T-helper 2 cell treated with Interferon-gamma antibody and Interleukin-4, amounts not matched to agents 5 μg/mL and 100 μg/mL, for 36 hours (primary cell): ENCODE results near the gene STIM1.

Experiments
- DNase-seq: peaks from one replicate; pipeline ENCODE4 v3.0.0; 2021; ENCODE audit warnings: low spot score
- H3K27ac Mint-ChIP-seq: one replicate; pipeline ENCODE4 v1.8.0; 2021; ENCODE audit warnings: mild to moderate bottlenecking, mixed read lengths
- H3K27me3 Mint-ChIP-seq: one replicate; pipeline ENCODE4 v1.8.0; 2021; ENCODE audit warnings: low read depth, mixed read lengths
- H3K36me3 Mint-ChIP-seq: one replicate; pipeline ENCODE4 v1.8.0; 2021; ENCODE audit warnings: low read depth, mixed read lengths
- H3K4me1 Mint-ChIP-seq: one replicate; pipeline ENCODE4 v1.8.0; 2021; ENCODE audit warnings: low read depth, mixed read lengths
- H3K4me3 Mint-ChIP-seq: one replicate; pipeline ENCODE4 v1.8.0; 2022; ENCODE audit warnings: mild to moderate bottlenecking, moderate library complexity, mixed read lengths
- H3K9me3 Mint-ChIP-seq: one replicate; pipeline ENCODE4 v1.8.0; 2021; ENCODE audit warnings: mixed read lengths

Gene STIM1

DNA sequence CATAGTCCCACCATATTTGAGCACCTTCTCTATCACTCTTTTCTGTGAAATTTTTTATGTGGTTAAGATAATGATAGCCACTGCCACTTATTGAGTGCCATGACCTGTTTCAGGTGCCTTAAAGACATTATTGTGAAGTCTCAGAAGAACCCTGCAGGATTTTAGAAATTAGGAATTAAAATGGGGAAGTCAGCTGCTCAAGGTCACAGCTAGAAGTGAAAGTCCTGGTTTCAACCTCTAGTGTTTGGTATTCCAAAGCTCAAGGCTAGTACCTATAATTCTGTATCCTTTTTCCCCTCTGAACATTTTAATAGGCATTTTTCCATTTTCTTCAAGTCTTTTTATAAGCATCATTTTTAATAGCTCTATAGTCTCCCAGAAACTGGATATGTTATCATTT lies 230.1 kb downstream of the STIM1 start:
- no peaks in the 10 kb centered on the region for H3K9me3 Mint-ChIP-seq
- peaks cover 24% of the 10 kb centered on the region for H3K4me1 Mint-ChIP-seq
- H3K4me3 Mint-ChIP-seq: no peak overlapping the region
- no peaks in the 10 kb centered on the region for H3K27me3 Mint-ChIP-seq
- no peak overlapping the region for H3K27ac Mint-ChIP-seq
- no peak for DNase-seq
- H3K36me3 Mint-ChIP-seq: peaks cover 58% of the 10 kb centered on the region

DNA sequence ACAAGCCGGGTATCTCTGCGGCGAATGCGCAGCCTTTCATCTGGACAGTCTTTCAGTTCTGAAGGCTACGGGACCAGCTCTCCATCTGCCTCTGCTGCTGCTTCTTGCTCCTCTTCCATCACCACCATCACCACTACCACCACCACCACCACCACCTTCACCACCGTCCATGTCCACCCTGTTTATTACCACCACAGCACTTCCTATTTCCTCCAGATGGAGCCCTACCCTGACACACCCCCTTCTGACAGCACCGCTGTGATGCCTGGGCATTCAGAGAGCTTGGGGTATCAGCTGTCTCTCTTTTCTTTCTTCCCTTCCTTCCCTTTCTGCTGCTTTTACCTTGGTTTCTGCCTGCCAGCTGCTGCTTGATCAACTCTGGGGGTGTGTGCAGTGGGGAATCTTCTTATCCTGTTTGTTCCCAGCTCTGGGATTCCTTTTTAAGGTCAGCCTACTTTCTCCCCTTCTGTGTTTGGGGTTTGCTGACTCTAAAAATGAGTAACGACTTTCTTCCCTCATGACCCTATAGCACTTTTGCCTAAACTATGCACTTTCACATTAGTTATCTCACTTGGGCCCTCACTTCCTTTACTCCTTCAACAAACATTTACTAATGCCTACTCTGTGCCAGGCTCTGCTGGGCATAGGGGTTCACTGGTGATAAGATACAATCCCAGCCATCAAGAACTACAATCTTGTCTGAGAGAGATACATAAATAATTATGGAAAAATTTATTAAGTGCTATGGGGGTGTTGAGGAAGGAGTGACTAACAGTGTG lies 231.3 kb downstream of the STIM1 start:
- H3K4me1 Mint-ChIP-seq: peaks cover 35% of the 10 kb centered on the region
- no peaks in the 10 kb centered on the region for H3K27me3 Mint-ChIP-seq
- no peaks in the 10 kb centered on the region for H3K9me3 Mint-ChIP-seq
- H3K27ac Mint-ChIP-seq: peak overlapping the region; percentile 56
- peaks cover 64% of the 10 kb centered on the region for H3K36me3 Mint-ChIP-seq
- DNase-seq: no peak
- H3K4me3 Mint-ChIP-seq: no peak overlapping the region

DNA sequence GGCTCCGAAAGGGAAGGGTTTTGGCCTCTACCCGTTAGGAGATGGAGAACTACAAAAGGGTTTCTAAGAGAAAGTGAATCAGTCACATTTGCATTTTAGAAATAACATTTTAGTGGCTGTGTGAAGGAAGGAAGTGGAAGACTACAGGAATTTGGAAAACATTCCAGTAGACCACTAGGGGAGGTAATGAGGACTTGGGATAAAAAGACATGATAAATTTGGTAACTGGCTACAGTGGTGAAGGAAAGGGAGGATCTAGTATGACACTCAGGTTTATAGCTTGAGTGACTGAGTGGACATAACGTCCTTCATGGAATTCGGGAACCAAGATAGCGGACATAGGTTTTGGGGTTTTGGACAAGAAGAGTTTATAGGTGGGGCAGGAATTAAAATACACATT lies 232.1 kb downstream of the STIM1 start:
- Mint-ChIP-seq H3K4me3 (no peak overlapping the region), H3K9me3 (no peaks in the 10 kb centered on the region), H3K36me3 (peaks cover 70% of the 10 kb centered on the region)

DNA sequence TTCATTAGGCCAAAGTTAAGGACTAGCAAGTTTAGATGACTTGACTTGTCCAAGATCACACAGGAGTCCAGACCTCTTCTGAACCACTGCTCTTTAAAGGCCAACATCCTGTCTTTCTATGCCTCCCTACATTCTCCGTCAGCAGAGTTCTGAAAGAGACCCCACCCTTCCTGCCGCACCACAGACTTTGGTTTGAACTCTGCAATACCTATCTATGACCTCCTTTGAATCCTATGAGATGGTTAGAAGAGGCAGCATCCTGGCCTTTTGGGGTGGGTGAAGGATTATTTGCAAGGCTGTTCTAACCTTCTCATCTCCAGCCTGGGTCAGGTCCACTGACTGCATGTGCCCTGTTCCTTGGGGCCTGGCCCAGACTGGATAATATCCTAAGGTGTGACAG lies 234.8 kb downstream of the STIM1 start:
- H3K9me3 Mint-ChIP-seq: no peaks in the 10 kb centered on the region
- peak overlapping the region; percentile 97 for H3K27ac Mint-ChIP-seq
- peaks cover 64% of the 10 kb centered on the region for H3K36me3 Mint-ChIP-seq
- H3K27me3 Mint-ChIP-seq: no peaks in the 10 kb centered on the region
- H3K4me3 Mint-ChIP-seq: peak overlapping the region; percentile 85
- DNase-seq: no peak
- peaks cover 56% of the 10 kb centered on the region for H3K4me1 Mint-ChIP-seq

More for the DNA sequence above, 232.1 kb downstream of the STIM1 start:
- Mint-ChIP-seq H3K27me3 (no peaks in the 10 kb centered on the region), H3K4me1 (peaks cover 43% of the 10 kb centered on the region), H3K27ac (peak overlapping the region; percentile 56)
- DNase-seq: no peak

DNA sequence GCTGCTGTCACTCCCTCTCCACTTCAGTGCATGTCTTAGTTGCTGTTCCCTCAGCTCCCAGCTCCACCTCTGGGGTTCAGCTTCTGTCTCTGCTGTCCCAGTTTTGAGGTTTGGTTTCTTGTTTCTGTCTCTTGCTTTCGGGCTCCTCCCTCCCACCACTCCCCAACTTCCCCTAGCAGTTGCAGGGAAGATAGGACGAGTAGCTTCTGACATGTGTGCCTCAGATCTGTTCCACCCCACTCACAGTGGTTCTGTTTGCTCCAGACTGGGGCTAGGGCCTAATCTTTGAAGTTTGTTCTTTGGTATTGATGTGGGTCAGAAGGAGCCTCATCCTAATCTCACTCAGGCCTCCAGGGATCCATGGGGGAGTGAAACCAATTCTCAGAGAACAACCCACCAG lies 236.6 kb downstream of the STIM1 start:
- Mint-ChIP-seq H3K4me1 (peaks cover 64% of the 10 kb centered on the region), H3K36me3 (peaks cover 61% of the 10 kb centered on the region), H3K27ac (peak overlapping the region; percentile 97), H3K9me3 (no peaks in the 10 kb centered on the region), H3K27me3 (no peaks in the 10 kb centered on the region), H3K4me3 (peak overlapping the region; percentile 82)
- DNase-seq: peak; percentile 20

DNA sequence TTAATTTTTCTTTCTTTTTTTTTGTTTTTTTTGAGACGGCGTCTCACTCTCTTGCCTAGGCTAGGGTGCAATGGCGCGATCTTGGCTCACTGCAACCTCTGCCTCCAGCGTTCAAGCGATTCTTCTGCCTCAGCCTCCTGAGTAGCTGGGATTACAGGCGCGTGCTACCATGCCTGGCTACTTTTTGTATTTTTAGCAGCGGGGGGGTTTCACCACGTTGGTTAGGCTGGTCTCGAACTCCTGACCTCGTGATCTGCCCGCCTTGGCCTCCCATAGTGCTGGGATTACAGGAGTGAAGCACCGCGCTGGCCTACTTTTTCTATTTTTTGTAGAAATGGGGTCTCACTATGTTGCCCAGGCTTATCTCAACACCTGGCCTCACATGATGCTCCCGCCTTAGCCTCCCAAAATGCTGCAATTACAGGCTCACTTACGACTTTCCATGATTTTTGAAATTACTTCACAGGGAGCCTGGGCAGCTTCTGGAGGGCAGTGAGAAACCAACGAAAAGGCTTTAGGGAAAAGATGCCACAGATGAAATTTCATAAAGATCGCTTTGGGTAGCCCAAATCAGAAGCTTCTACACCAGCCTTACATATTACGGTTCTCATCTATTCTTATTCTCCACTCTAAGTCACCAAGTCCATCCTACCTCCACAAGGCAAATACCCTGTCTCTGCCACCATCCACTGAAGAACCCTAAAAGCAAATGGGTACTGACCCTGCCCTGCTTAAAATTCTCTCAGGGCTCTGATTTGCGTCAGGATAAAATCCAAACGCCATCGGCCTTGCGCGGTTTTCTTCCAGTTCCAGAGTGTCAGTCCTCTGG lies 238.3 kb downstream of the STIM1 start:
- Mint-ChIP-seq H3K27me3 (no peaks in the 10 kb centered on the region), H3K4me1 (peaks cover 72% of the 10 kb centered on the region), H3K36me3 (peaks cover 56% of the 10 kb centered on the region), H3K27ac (peak overlapping the region; percentile 96), H3K4me3 (peak overlapping the region; percentile 92), H3K9me3 (no peaks in the 10 kb centered on the region)
- no peak for DNase-seq

DNA sequence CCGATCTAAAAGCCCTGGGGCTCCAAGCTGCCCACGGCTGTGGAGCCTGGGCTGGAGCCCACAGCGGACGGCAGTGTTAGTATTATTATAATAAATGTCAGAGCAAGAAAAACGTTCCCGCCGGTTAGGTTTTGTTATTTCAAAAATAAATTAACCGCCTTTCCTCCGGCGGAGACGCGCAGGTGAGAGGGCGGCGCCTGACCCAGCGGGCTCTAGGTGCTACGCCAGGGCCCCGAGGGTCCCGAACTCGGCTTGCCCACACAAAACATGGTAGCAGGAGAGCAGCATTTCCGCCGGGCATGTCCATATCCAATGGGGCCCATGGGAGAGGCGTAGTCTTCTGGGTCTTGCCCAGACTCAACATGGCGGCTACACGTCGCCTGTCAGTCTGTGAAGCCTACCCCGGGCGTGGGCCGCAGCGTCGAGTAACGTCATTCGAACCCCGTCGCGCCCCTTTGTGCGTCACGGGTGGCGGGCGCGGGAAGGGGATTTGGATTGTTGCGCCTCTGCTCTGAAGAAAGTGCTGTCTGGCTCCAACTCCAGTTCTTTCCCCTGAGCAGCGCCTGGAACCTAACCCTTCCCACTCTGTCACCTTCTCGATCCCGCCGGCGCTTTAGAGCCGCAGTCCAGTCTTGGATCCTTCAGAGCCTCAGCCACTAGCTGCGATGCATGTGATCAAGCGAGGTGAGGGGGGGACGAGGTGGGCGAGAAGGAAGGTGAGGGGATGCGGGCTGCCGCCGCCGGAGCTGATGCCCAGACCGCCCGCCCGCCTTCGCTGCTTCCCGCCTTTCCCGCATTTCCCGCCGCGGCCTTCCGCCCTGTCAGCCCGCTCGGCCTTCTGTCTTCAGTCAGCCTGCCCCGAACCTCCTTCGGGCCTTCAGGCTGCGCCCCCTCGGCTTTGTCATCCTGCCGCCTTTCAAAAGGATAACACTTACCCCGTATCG lies 239.2 kb downstream of the STIM1 start, which contains the start of gene RRM1:
Gene RRM1, plus strand, starts transcription at position 452 of the 944 bp plus-strand sequence. Its CDS starts 214 bp downstream, at position 666.
- Mint-ChIP-seq H3K4me3 (peak within 1 kb of the TSS; percentile 92), H3K27ac (peak within 1 kb of the TSS; percentile 96), H3K36me3 (peaks cover 59% of the 10 kb centered on the region), H3K4me1 (peaks cover 71% of the 10 kb centered on the region), H3K27me3 (no peaks in the 10 kb centered on the region), H3K9me3 (no peaks in the 10 kb centered on the region)
- DNase-seq: peak; percentile 95

DNA sequence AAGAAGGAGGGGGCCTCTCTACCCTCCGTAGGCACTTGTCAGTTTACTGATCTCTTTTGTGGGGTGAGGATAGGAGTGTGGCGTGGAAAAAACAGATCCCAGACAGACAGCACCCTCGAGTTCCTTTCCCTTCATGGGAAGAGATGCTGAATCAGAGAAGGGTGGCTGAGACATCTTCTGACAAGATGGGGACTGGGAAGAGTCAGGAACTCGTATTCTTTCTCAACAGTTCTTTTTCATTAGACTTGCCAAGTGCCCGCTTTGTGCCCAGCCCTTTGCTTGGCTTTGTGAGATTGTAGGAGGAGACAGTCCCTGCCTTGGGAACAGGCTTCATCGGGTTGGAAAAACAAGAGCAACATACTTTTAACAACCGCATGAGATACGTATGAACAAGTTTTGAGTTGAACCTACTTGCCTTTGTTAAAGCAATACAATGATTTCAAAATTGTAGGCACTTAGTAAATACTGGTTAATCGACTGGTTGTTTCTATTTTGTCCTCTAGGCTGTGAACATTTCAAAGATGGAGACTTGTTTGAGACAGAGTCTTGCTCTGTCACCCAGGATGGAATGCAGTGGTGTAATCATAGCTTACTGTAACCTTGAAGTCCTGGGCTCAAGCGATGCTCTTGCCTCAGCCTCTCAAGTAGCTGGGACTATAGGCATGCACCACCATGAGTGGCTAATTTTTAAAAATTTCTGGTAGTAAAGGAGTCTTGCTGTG lies 240.2 kb downstream of the STIM1 start:
- no peaks in the 10 kb centered on the region for H3K9me3 Mint-ChIP-seq
- peaks cover 54% of the 10 kb centered on the region for H3K36me3 Mint-ChIP-seq
- peak overlapping the region; percentile 96 for H3K27ac Mint-ChIP-seq
- no peak for DNase-seq
- no peaks in the 10 kb centered on the region for H3K27me3 Mint-ChIP-seq
- H3K4me3 Mint-ChIP-seq: peak overlapping the region; percentile 92
- peaks cover 68% of the 10 kb centered on the region for H3K4me1 Mint-ChIP-seq

DNA sequence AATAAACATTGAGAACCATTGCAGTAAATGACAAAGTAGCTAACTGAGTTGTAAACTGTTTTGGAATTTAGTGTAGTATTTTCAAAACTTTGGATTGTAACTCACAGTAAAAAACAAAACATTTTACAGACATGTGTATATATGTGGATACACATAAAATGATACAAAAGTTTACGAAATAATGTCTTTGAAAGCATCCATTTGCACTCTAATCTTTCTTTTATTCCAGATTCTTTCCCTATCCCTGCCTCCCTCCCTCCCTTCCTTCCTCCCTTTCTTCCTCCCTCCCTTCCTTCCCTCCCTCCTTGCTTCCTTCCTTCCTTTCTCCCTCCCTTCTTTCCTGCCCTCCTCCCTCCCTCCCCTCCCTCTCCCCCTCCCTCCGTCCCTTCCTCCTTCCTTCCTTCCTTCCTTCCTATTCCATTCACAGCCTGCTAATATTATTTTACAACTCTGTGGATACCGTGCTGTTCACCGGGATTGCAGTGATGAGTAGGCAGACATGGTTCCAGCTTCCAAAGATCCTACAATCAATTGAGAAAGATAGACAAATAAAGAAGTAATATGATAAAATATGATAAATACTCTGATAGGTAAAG lies 242.7 kb downstream of the STIM1 start:
- H3K27me3 Mint-ChIP-seq: no peaks in the 10 kb centered on the region

DNA sequence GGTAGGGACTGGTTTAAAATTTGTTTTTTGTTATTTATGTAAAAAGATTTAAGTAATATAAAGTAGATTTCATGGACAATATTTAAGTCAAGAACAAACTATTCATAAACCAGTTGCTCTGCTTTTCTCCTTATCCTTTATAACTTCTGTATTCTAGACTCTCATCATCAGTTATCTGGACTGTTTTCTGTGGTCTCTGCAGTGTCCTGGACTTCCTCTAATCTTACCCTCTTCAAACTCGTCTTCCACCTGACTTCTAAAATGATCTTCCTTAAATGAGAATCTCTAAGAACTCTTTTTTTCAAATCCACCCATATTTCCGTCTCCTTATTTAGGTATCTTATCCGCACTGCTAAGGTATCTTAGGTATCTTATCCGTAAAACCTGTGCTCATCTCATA lies 247.2 kb downstream of the STIM1 start:
- no peaks in the 10 kb centered on the region for H3K9me3 Mint-ChIP-seq
- no peaks in the 10 kb centered on the region for H3K27me3 Mint-ChIP-seq
- no peak for DNase-seq
- H3K27ac Mint-ChIP-seq: peak overlapping the region; percentile 53
- H3K4me1 Mint-ChIP-seq: peaks cover 42% of the 10 kb centered on the region
- no peak overlapping the region for H3K4me3 Mint-ChIP-seq
- H3K36me3 Mint-ChIP-seq: peaks cover 56% of the 10 kb centered on the region

More for the DNA sequence above, 242.7 kb downstream of the STIM1 start:
- Mint-ChIP-seq H3K9me3 (no peaks in the 10 kb centered on the region), H3K4me3 (no peak overlapping the region), H3K36me3 (peaks cover 54% of the 10 kb centered on the region), H3K27ac (peak overlapping the region; percentile 58), H3K4me1 (peaks cover 55% of the 10 kb centered on the region)
- DNase-seq: no peak

DNA sequence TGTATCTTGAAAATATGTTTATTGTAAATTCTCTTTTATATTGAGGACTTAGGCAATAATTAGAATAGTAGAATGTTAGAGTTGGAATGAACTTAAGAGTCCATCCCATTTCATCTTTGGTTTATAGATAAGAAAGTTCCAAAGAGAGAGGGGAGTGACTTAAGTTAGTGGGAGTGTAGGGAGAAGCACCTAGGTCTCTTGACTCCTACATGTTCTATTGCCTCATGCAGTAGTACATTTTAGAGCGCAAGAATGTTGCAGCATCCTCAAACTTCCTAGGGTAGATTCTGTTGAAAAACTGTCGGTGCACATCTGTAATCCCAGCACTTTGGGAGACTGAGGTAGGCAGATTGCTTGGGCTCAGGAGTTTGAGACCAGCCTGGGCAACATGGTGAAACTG lies 247.8 kb downstream of the STIM1 start:
- no peak overlapping the region for H3K4me3 Mint-ChIP-seq
- no peak overlapping the region for H3K27ac Mint-ChIP-seq
- peaks cover 59% of the 10 kb centered on the region for H3K36me3 Mint-ChIP-seq
- H3K4me1 Mint-ChIP-seq: peaks cover 41% of the 10 kb centered on the region
- DNase-seq: no peak
- H3K9me3 Mint-ChIP-seq: no peaks in the 10 kb centered on the region
- H3K27me3 Mint-ChIP-seq: no peaks in the 10 kb centered on the region

DNA sequence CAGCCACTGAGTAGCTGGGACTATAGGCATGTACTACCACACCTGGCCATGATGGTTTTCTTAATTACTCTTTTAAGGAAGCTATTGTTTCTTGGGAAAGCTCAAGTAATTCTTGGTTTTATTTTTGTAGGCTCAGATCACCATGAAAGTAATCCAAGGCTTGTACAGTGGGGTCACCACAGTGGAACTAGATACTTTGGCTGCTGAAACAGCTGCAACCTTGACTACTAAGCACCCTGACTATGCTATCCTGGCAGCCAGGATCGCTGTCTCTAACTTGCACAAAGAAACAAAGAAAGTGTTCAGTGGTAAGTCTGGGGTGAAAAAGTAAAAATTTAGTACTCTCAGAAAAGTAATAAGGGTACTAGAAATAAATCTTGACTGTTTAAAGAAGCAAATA lies 250.5 kb downstream of the STIM1 start:
- no peak for DNase-seq
- Mint-ChIP-seq H3K27ac (no peak overlapping the region), H3K36me3 (peaks cover 49% of the 10 kb centered on the region), H3K27me3 (no peaks in the 10 kb centered on the region), H3K4me1 (peaks cover 20% of the 10 kb centered on the region), H3K9me3 (no peaks in the 10 kb centered on the region), H3K4me3 (no peak overlapping the region)

DNA sequence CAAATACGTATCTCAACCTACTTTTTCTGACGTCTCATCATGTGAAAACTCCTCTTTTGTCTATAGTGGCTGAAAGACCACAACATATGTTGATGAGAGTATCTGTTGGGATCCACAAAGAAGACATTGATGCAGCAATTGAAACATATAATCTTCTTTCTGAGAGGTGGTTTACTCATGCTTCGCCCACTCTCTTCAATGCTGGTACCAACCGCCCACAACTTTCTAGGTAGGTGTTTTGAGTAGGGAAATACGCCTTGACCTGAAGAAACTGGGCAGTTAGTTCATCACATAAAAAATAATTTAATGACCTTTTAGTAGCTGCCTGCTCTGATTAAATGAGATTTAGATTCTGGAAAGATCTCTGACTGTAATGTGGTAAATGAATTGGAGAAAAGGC lies 256.4 kb downstream of the STIM1 start:
- Mint-ChIP-seq H3K27me3 (no peaks in the 10 kb centered on the region), H3K4me1 (peaks cover 3% of the 10 kb centered on the region), H3K36me3 (peaks cover 57% of the 10 kb centered on the region), H3K9me3 (no peaks in the 10 kb centered on the region), H3K4me3 (no peak overlapping the region), H3K27ac (no peak overlapping the region)
- no peak for DNase-seq
